ENCODE measurements around the gene LYRM4. TPM values are rescaled to one million over a fixed set of nuclear protein-coding genes. Genes with fewer than 3 reads are reported as not detected.

LYRM4 gene
- total and polyA plus RNA-seq, 8 donors: 25.2 to 47.4 (median 42.0) TPM

DNA sequence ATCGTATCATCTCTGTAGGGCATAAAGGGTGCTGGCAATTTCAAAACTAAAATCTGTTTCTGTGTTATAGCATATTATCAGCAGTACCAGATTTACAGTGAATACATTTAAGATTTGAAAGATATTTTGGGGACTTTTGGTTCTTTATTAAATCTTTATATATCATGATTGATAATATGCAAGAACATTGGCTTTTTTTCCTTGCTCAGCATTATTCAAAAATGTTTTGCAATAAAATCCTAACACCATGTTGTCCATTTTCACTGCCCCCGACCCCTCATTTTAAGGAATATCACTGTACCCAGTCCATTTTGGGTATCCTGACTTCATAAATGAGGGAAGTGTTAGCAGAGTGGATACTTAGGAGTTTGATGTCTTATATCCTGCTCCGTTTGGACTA, 16.8 kb upstream of the LYRM4 start:
- TF ChIP-seq, protein P1, sequence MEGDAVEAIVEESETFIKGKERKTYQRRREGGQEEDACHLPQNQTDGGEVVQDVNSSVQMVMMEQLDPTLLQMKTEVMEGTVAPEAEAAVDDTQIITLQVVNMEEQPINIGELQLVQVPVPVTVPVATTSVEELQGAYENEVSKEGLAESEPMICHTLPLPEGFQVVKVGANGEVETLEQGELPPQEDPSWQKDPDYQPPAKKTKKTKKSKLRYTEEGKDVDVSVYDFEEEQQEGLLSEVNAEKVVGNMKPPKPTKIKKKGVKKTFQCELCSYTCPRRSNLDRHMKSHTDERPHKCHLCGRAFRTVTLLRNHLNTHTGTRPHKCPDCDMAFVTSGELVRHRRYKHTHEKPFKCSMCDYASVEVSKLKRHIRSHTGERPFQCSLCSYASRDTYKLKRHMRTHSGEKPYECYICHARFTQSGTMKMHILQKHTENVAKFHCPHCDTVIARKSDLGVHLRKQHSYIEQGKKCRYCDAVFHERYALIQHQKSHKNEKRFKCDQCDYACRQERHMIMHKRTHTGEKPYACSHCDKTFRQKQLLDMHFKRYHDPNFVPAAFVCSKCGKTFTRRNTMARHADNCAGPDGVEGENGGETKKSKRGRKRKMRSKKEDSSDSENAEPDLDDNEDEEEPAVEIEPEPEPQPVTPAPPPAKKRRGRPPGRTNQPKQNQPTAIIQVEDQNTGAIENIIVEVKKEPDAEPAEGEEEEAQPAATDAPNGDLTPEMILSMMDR (IDR thresholded peaks at IDR 0.05): no peak
- Histone ChIP-seq H3K4me1 (no peaks in the 10 kb centered on the region), H3K27me3 (no peaks in the 10 kb centered on the region), H3K9me3 (no peaks in the 10 kb centered on the region), H3K4me3 (no peak overlapping the region), H3K27ac (no peak overlapping the region), H3K36me3 (no peaks in the 10 kb centered on the region)
- DNase-seq: no peak
- no peak for ATAC-seq
- intact Hi-C loops (cut with DNase I): no loop called here

DNA sequence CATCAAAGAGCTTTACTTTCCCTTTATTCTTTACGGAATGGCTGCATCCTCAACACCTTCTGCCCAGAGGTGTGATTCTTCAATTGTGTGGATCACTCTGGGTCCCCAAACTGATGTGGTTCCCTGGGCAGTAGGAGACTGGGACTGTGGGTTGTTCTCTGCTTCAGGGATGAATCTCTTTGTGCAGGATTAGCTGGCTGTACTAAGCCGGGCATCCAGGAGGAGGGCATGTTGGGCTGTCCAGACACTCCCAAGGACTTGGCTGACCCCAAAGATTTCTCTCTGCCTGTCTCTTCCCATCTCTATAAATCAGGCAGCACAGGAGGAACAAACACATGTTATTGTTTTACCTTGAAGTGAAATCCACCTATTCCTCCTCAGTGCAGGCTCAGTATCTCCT, 15.8 kb upstream of the LYRM4 start:
- Histone ChIP-seq H3K4me3 (no peak overlapping the region), H3K36me3 (no peaks in the 10 kb centered on the region), H3K27ac (no peak overlapping the region), H3K4me1 (no peaks in the 10 kb centered on the region), H3K27me3 (no peaks in the 10 kb centered on the region), H3K9me3 (no peaks in the 10 kb centered on the region)
- ATAC-seq (no peak), DNase-seq (no peak)
- intact Hi-C loops (cut with DNase I): no loop called here
- TF ChIP-seq, protein P1 (IDR thresholded peaks at IDR 0.05): no peak

DNA sequence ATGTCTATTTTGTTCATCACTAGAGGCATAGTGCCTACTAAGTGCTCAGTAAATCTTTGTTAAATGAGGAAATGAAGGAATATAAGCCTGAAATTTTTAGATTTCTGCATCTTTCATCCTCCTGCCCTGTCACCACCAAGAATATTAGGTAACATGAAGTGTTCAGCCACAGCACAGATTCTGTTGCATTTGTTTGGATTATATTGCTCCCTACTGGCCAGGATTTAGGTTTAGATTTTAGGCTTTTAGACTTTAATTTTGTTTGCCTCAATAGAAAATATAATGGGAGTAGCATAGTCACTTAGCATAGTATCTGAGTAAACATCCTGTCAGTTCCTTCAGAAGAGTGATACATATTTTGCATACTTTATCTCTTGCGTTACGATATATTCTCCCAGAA, 14.7 kb upstream of the LYRM4 start:
- TF ChIP-seq, protein P1 (IDR thresholded peaks at IDR 0.05): no peak
- DNase-seq: no peak
- Histone ChIP-seq H3K36me3 (no peaks in the 10 kb centered on the region), H3K9me3 (no peaks in the 10 kb centered on the region), H3K27ac (no peak overlapping the region), H3K4me1 (no peaks in the 10 kb centered on the region), H3K4me3 (no peak overlapping the region), H3K27me3 (no peaks in the 10 kb centered on the region)
- no peak for ATAC-seq
- intact Hi-C loops (cut with DNase I): no loop called here

DNA sequence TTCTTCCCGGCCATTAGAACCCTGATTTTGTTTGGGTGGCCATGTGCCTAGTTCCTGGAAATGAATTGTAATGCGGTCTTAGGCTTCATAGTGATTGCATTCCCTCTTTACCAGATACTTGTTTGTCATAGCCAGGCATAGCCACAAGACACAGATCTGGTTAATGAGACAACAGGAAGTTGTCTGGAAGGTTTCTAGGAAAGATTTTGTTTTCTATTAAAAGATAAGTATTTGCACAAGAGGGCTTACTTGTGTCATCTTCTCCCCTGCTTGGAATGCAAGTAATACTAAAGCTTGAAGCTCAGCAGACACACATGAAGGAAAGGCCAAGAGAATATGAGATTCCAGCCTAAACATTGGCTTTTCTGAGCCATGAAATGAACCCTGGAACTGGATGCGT, 13.5 kb upstream of the LYRM4 start:
- Histone ChIP-seq H3K27ac (no peak overlapping the region), H3K4me1 (no peaks in the 10 kb centered on the region), H3K36me3 (no peaks in the 10 kb centered on the region), H3K27me3 (no peaks in the 10 kb centered on the region), H3K9me3 (no peaks in the 10 kb centered on the region), H3K4me3 (no peak overlapping the region)
- DNase-seq (no peak), ATAC-seq (no peak)
- intact Hi-C loops (cut with DNase I): no loop called here
- TF ChIP-seq, protein P1 (IDR thresholded peaks at IDR 0.05): no peak

DNA sequence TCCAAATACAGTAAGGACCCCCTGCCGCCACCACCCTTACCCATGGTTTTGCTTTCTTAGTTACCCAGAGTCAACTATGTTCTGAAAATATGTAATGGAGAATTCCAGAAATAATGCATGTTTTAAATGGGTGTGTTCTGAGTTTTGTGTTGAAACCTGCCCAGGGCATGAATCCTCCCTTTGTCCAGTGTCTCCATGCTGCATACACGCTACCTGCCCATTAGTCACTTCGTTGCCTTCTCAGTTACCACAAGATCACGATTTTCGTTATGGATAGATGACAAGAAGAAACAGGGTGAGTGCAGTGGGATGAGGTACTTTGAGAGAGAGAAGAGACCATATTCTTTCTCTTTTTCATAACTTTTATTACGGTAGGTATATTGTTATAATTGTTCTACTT, 11.2 kb upstream of the LYRM4 start:
- Histone ChIP-seq H3K4me3 (no peak overlapping the region), H3K27me3 (no peaks in the 10 kb centered on the region), H3K4me1 (no peaks in the 10 kb centered on the region), H3K9me3 (no peaks in the 10 kb centered on the region), H3K36me3 (no peaks in the 10 kb centered on the region), H3K27ac (no peak overlapping the region)
- intact Hi-C loops (cut with DNase I): no loop called here
- TF ChIP-seq, protein P1 (IDR thresholded peaks at IDR 0.05): no peak
- DNase-seq: no peak
- ATAC-seq: no peak
